ENCODE measurements around the gene CCDC197. TPM values are rescaled to one million over a fixed set of nuclear protein-coding genes. Genes with fewer than 3 reads are reported as not detected.

CCDC197 gene
- polyA plus RNA-seq, 1 experiment = not detected

GRCh38 chr14:94042433-94043091 is 45.5 kb downstream of the CCDC197 start:
- TF ChIP-seq CTCF (IDR thresholded peaks at IDR 0.05; ENCODE audit: insufficient read depth, low read depth, low read length) = no peak
- CTCF ChIA-PET = interaction anchor here (0.8 to 12.3 kb wide), 3 partner anchors 11 to 97 kb away, joined by 3 to 248 read pairs (median 4); no protein-coding TSS in a partner anchor
- POLR2A ChIA-PET = no interaction called here
- DNase-seq (ENCODE audit: low read depth) = no peak
- Histone ChIP-seq H3K4me3 (ENCODE audit: low read depth, low read length) (no peak overlapping the region), H3K36me3 (ENCODE audit: control insufficient read depth, insufficient read depth, low read length) (peaks cover 16% of the 10 kb centered on the region), H3K27me3 (ENCODE audit: control insufficient read depth, insufficient read depth, low read length) (no peaks in the 10 kb centered on the region)

- TF ChIP-seq CTCF (IDR thresholded peaks at IDR 0.05; ENCODE audit: insufficient read depth, low read depth, low read length) = no peak
- ChIA-PET CTCF (interaction anchor here (0.8 to 12.3 kb wide), 2 partner anchors 11 to 96 kb away, joined by 3 to 248 read pairs; no protein-coding TSS in a partner anchor), POLR2A (no interaction called here)
- peaks cover 23% of the 10 kb centered on the region for H3K36me3 ChIP-seq (ENCODE audit: control insufficient read depth, insufficient read depth, low read length)
- H3K4me3 ChIP-seq (ENCODE audit: low read depth, low read length) = no peak overlapping the region
- no peak for DNase-seq (ENCODE audit: low read depth)
- H3K27me3 ChIP-seq (ENCODE audit: control insufficient read depth, insufficient read depth, low read length) = no peaks in the 10 kb centered on the region
Measured at GRCh38 chr14:94043111-94043755, 46.1 kb downstream of the CCDC197 start.

GRCh38 chr14:94043756-94044475 is 46.8 kb downstream of the CCDC197 start:
- no peak for TF ChIP-seq CTCF (IDR thresholded peaks at IDR 0.05; ENCODE audit: insufficient read depth, low read depth, low read length)
- ChIA-PET POLR2A (interaction anchor here (0.6 kb wide), 1 partner anchor 1632 kb away, joined by 4 read pairs; no protein-coding TSS in a partner anchor), CTCF (interaction anchor here (1.2 kb wide), 1 partner anchor 8 kb away, joined by 7 read pairs; no protein-coding TSS in a partner anchor)
- Histone ChIP-seq H3K27me3 (ENCODE audit: control insufficient read depth, insufficient read depth, low read length) (no peaks in the 10 kb centered on the region), H3K4me3 (ENCODE audit: low read depth, low read length) (no peak overlapping the region), H3K36me3 (ENCODE audit: control insufficient read depth, insufficient read depth, low read length) (peaks cover 27% of the 10 kb centered on the region)
- DNase-seq (ENCODE audit: low read depth) = no peak

GRCh38 chr14:94044476-94045091 is 47.5 kb downstream of the CCDC197 start:
- CTCF ChIA-PET = interaction anchor here (1.2 to 4.9 kb wide), 2 partner anchors 9 to 92 kb away, joined by 7 to 27 read pairs; no protein-coding TSS in a partner anchor
- Histone ChIP-seq H3K27me3 (ENCODE audit: control insufficient read depth, insufficient read depth, low read length) (no peaks in the 10 kb centered on the region), H3K36me3 (ENCODE audit: control insufficient read depth, insufficient read depth, low read length) (peaks cover 31% of the 10 kb centered on the region), H3K4me3 (ENCODE audit: low read depth, low read length) (no peak overlapping the region)
- no peak for TF ChIP-seq CTCF (IDR thresholded peaks at IDR 0.05; ENCODE audit: insufficient read depth, low read depth, low read length)
- no peak for DNase-seq (ENCODE audit: low read depth)
- POLR2A ChIA-PET = interaction anchor here (0.6 kb wide), 1 partner anchor 1633 kb away, joined by 4 read pairs; no protein-coding TSS in a partner anchor
